BLaER1 (cell line): ENCODE measurements around the gene CCDC28B.

Experiments
- H3K27ac ChIP-seq: shearing (Covaris generic); formaldehyde crosslinking; 2 replicates; pipeline ENCODE4 v1.8.1; 2022
- H3K27me3 ChIP-seq: shearing (Covaris generic); formaldehyde crosslinking; 2 replicates; pipeline ENCODE4 v1.8.1; 2022
- H3K36me3 ChIP-seq: shearing (Covaris generic); formaldehyde crosslinking; 2 replicates; pipeline ENCODE4 v1.8.1; 2022
- H3K4me1 ChIP-seq: shearing (Covaris generic); formaldehyde crosslinking; 2 replicates; pipeline ENCODE4 v1.8.1; 2022
- H3K4me2 ChIP-seq: shearing (Covaris generic); formaldehyde crosslinking; 2 replicates; pipeline ENCODE4 v1.8.1; 2022
- H3K4me3 ChIP-seq: shearing (Covaris generic); formaldehyde crosslinking; 2 replicates; pipeline ENCODE4 v1.8.1; 2022
- H3K9ac ChIP-seq: shearing (Covaris generic); formaldehyde crosslinking; 2 replicates; pipeline ENCODE4 v1.8.1; 2022
- H3K9me3 ChIP-seq: shearing (Covaris generic); formaldehyde crosslinking; 2 replicates; pipeline ENCODE4 v1.8.1; 2022
- H4K20me1 ChIP-seq: shearing (Covaris generic); formaldehyde crosslinking; 2 replicates; pipeline ENCODE4 v1.8.1; 2022
- Cebpa-rat ChIP-seq: shearing (Covaris generic); IDR thresholded peaks from 2 replicates; pipeline ENCODE4 v1.8.1; 2022

The CCDC28B gene

DNA sequence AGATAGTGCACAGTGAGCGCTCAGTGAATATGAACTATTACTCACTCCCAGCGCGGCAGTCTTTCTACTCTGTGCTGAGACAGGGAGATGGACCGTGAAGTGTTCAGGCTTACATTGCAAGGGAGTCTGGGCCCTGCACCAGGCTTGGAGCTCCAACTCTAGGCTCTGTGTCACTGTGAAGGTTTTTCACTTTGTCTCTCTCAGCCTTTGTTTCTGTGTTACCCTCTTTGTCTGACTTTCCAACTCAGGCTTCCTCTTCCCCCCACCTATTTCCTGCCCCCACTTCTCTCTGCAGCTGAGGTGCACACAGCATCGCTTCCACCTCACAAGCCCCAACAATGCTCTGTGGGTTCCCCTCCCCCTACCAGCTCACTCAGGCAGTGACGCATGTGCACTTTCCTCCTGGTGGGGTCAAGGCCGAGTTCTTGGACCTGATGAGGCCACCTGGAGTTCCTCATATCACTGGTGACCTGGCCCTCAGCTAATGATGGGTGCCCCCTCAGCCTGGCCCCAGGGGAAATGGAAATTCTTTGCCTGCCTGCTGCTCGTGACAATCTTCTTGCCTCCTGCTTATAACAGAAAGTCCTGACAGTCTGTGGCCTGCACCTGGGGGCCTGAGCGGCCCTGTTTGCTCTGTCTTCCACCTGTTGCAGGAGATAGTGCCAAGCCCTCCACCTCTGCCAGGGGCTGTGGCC lies 49.6 kb downstream of the CCDC28B start:
- Histone ChIP-seq H4K20me1 (no peaks in the 10 kb centered on the region), H3K4me1 (peaks cover 98% of the 10 kb centered on the region), H3K4me3 (peak overlapping the region; percentile 56; the same call in 1 of the 2 replicates), H3K9me3 (no peaks in the 10 kb centered on the region), H3K36me3 (no peaks in the 10 kb centered on the region), H3K9ac (peak overlapping the region; percentile 91), H3K4me2 (peak overlapping the region; percentile 98), H3K27me3 (no peaks in the 10 kb centered on the region), H3K27ac (peak overlapping the region; percentile 97)
- no peak for TF ChIP-seq Cebpa-rat

DNA sequence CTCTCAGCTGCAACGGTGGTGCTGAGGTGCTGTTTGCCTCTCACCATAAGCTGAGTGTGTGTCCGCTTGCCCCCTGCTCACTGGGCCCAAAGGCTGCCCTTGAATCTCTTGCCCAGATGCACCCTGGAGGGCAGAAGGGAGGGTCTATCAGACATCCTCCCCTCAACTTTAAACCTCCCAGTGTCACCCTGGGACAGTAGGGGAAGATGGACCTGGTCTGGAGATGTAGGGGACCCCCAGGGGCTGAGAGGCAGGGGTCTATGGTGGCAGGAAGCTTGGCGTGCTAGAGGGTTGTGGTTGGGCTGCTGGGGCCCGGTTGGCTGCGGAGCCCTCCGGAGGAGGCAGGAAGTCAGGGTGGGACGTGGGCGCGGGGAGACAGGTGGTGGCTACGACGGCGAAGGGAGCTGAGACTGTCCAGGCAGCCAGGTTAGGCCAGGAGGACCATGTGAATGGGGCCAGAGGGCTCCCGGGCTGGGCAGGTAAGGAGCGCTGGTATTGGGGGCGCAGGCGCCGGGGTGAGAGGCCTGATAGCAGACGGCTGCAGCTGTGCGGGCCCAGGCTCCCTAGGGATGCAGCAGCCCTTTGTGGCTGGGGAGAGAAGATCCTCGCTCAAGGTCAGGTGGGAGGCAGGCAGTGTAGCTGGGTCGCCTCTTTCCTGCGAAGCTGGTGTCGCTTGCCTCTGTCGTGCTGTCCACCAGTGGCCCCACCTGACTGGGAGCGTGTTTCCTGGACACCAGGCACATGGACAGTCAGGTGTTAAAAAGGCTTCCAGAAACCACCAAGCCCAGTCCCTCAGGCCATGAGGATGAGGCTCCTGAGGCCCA lies 50.7 kb downstream of the CCDC28B start, which contains the start of gene LCK:
Gene LCK, plus strand, starts transcription at position 373 of the 824 bp plus-strand sequence. CDS start 23,065 bp downstream, outside the sequence.
- Histone ChIP-seq H3K27ac (peak within 1 kb of the TSS; percentile 97), H3K36me3 (no peaks in the 10 kb centered on the region), H3K9ac (peak within 1 kb of the TSS; percentile 91), H3K4me1 (peaks cover 99% of the 10 kb centered on the region), H3K27me3 (no peaks in the 10 kb centered on the region), H3K4me2 (peak within 1 kb of the TSS; percentile 98), H3K9me3 (no peaks in the 10 kb centered on the region), H4K20me1 (no peaks in the 10 kb centered on the region), H3K4me3 (peak within 1 kb of the TSS; percentile 56)
- no peak for TF ChIP-seq Cebpa-rat
